Measurements from ENCODE around the gene SAMD11. TPM values are rescaled to one million over a fixed set of nuclear protein-coding genes. Genes with fewer than 3 reads are reported as not detected.

SAMD11 gene
- total RNA-seq, 2 donors from 2014 or later, result 3.0 to 4.2 TPM

- Histone ChIP-seq H3K36me3 (no peaks in the 10 kb centered on the region), H3K4me1 (peaks cover 12% of the 10 kb centered on the region), H3K27ac (no peak overlapping the region), H3K9me3 (no peaks in the 10 kb centered on the region), H3K27me3 (peaks cover 31% of the 10 kb centered on the region), H3K9ac (ENCODE audit: low read depth in 2 of 2, low read length in 2 of 2) (no peak overlapping the region), H3K4me3 (peak overlapping the region; percentile 47)
- DNase-seq, result no peak
- intact Hi-C loops (cut with DNase I), result no loop called here
- TF ChIP-seq CTCF (IDR thresholded peaks at IDR 0.05), result no peak
Observed at GRCh38 chr1:967466-968343, 44.0 kb downstream of the SAMD11 start.

GRCh38 chr1:969260-969855 is 45.6 kb downstream of the SAMD11 start:
- no peak for TF ChIP-seq CTCF (IDR thresholded peaks at IDR 0.05)
- H3K4me3 ChIP-seq, result no peak overlapping the region
- no peak overlapping the region for H3K27ac ChIP-seq
- no peaks in the 10 kb centered on the region for H3K9me3 ChIP-seq
- H3K9ac ChIP-seq (ENCODE audit: low read depth in 2 of 2, low read length in 2 of 2), result no peak overlapping the region
- no peaks in the 10 kb centered on the region for H3K36me3 ChIP-seq
- intact Hi-C loops (cut with DNase I), result no loop called here
- H3K27me3 ChIP-seq, result peaks cover 36% of the 10 kb centered on the region
- H3K4me1 ChIP-seq, result peaks cover 12% of the 10 kb centered on the region
- no peak for DNase-seq

- DNase-seq, result no peak
- peaks cover 36% of the 10 kb centered on the region for H3K27me3 ChIP-seq
- intact Hi-C loops (cut with DNase I), result no loop called here
- H3K36me3 ChIP-seq, result no peaks in the 10 kb centered on the region
- no peak for TF ChIP-seq CTCF (IDR thresholded peaks at IDR 0.05)
- no peaks in the 10 kb centered on the region for H3K9me3 ChIP-seq
- no peak overlapping the region for H3K27ac ChIP-seq
- peaks cover 12% of the 10 kb centered on the region for H3K4me1 ChIP-seq
- no peak overlapping the region for H3K4me3 ChIP-seq
- no peak overlapping the region for H3K9ac ChIP-seq (ENCODE audit: low read depth in 2 of 2, low read length in 2 of 2)
Observed at GRCh38 chr1:970242-970972, 46.7 kb downstream of the SAMD11 start.

- no peak overlapping the region for H3K4me3 ChIP-seq
Observed at GRCh38 chr1:970973-971730, 47.4 kb downstream of the SAMD11 start.

More at GRCh38 chr1:970973-971730, 47.4 kb downstream of the SAMD11 start:
- Histone ChIP-seq H3K27me3 (peaks cover 36% of the 10 kb centered on the region), H3K36me3 (no peaks in the 10 kb centered on the region), H3K27ac (no peak overlapping the region), H3K9me3 (no peaks in the 10 kb centered on the region), H3K9ac (ENCODE audit: low read depth in 2 of 2, low read length in 2 of 2) (no peak overlapping the region), H3K4me1 (peaks cover 9% of the 10 kb centered on the region)
- TF ChIP-seq CTCF (IDR thresholded peaks at IDR 0.05), result no peak
- DNase-seq, result no peak
- intact Hi-C loops (cut with DNase I), result no loop called here
